ENCODE measurements around the gene PIK3CD.

Gene PIK3CD

DNA sequence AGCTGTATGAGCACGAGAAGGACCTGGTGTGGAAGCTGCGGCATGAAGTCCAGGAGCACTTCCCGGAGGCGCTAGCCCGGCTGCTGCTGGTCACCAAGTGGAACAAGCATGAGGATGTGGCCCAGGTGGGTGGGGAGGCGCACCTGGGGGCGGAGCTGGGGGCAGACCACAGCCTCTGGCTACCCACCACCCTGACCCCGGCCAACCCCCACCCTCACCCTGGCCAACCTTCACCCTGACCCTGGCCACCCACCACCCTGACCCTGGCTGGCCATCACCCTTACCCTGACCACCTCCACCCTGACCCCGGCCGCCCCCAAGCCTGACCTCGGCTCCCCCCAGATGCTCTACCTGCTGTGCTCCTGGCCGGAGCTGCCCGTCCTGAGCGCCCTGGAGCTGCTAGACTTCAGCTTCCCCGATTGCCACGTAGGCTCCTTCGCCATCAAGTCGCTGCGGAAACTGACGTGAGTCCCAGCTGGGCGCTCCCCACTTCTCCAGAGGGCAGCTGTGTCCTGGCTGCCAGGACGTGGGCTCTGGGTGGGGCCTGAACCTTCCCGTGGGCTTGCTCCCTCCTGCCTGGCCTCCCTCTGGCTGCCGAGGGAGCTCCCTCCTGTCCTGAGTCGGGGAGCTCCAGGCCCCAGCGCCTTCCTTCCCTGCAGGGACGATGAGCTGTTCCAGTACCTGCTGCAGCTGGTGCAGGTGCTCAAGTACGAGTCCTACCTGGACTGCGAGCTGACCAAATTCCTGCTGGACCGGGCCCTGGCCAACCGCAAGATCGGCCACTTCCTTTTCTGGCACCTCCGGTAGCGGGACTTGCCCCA, 69.5 kb downstream of the PIK3CD start:
- no peak for DNase-seq

DNA sequence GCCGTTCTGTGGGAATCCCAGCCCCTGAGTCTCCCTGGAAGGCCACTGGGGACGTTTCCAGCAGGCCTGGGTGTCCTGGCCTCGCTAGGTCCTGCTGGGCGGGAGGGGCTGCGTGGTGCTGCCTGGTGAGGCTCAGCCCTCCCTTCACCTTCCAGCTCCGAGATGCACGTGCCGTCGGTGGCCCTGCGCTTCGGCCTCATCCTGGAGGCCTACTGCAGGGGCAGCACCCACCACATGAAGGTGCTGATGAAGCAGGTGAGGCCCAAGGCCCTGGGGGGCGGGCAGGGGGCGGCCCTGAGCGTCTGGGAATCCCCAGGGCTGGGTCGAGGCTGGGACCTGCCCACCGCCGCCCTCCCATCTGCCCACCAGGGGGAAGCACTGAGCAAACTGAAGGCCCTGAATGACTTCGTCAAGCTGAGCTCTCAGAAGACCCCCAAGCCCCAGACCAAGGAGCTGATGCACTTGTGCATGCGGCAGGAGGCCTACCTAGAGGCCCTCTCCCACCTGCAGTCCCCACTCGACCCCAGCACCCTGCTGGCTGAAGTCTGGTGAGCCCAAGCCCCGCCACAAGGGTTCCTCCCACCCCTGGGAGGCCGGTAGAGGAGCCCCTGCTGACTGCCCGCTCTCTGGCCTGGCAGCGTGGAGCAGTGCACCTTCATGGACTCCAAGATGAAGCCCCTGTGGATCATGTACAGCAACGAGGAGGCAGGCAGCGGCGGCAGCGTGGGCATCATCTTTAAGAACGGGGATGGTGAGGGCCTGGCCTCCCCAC, 70.3 kb downstream of the PIK3CD start:
- DNase-seq, result peak; percentile 68 to 80

DNA sequence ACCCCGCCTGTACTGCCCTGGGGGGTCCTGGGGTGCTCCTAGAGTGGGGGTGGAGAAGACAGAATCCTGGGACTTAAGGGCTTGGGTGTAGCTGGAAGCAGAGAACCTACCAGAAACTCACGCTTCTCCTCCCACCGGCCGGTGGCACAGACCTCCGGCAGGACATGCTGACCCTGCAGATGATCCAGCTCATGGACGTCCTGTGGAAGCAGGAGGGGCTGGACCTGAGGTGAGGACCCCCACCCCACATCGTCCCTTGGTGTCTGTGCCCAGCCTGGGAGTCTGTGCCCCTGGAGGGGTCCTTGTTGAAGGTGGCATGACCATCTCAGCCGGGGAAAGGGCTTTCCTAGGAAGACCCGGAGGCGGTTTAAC, 70.8 kb downstream of the PIK3CD start:
- DNase-seq, result no peak

DNA sequence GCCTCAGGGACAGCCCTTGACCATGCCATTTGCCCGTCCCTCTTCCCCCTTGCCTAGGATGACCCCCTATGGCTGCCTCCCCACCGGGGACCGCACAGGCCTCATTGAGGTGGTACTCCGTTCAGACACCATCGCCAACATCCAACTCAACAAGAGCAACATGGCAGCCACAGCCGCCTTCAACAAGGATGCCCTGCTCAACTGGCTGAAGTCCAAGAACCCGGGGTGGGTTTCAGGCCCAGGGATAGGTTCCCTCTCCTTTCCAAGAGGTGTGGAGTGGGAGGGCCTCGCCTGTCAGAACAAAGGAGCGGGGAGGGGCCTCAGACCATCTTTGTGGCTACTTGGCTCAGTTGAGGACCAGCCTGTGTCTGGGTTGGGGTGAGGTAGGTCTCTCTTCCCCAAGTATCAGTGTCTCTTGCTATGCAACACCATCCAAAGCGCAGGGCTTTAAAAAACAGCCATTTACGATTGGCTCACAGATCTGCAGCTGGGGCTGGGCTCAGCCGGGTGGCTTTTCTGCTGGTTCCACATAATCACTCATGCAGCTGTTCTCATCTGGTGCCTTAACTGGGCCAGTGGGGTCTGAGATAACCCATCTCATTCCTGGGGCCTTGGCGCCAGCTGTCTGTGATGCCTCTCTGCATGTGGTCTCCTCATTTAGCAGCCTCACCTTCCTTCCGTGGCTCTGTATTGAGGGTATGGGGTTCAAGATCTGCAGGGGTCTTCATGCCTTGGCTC, 71.7 kb downstream of the PIK3CD start:
- no peak for DNase-seq

DNA sequence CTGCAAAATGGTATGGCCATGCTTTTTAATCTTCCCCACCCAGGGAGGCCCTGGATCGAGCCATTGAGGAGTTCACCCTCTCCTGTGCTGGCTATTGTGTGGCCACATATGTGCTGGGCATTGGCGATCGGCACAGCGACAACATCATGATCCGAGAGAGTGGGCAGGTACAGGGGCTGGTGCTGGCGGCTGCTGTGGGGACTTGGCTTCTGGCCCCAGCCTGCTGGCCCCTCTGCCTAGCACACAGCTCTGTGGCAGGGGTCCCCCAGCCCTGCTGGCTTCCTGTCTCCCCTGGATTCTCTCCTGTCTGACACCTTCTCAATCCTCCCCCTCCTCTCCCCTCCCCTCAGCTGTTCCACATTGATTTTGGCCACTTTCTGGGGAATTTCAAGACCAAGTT, 72.4 kb downstream of the PIK3CD start:
- DNase-seq, result no peak

DNA sequence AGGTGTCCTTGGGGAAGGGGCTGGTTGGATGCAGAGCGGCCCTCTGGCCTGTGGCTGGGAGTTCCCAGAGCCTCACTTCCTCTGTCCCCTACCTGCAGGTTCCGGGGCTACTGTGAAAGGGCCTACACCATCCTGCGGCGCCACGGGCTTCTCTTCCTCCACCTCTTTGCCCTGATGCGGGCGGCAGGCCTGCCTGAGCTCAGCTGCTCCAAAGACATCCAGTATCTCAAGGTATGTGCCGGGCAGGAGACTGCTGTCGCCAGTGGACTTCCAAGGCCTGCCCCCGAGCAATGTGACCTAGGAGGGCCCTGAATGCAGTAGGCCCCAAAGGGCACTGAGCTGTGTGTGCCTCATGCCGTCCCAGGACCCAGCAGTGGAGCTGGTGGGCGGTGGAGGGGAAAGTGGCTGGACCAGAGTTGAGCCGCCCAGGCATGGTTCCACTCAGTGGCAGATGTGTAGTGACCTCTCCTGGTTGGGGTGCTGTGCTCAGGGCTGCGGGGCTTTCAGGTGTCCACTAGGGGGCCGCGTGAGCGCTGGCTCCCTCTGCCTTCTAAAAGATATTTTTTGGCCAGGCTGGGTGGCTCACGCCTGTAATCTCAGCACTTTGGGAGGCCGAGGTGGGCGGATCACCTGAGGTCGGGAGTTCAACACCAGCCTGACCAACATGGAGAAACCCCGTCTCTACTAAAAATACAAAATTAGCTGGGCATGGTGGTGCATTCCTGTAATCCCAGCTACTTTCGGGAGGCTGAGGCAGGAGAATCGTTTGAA, 73.4 kb downstream of the PIK3CD start:
- DNase-seq, result peak; percentile 59 to 64

DNA sequence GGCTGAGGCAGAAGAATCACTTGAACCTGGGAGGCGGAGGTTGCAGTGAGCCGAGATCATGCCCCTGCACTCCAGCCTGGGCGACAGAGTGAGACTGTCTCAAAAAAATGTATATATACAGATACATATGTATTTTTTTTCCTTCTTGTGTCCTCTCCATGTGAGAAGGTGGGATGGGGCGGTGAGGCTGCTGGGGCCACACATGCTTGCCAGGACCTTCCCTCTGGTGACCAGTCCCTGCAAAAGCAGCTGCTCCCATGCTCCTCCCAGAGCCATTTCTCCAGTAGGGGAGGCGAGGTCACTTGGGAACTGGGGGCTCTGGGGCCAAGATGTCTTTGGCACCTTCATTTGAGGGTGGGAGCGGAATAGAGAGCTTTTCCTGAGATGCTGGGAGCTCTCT, 74.9 kb downstream of the PIK3CD start:
- DNase-seq, result no peak

DNA sequence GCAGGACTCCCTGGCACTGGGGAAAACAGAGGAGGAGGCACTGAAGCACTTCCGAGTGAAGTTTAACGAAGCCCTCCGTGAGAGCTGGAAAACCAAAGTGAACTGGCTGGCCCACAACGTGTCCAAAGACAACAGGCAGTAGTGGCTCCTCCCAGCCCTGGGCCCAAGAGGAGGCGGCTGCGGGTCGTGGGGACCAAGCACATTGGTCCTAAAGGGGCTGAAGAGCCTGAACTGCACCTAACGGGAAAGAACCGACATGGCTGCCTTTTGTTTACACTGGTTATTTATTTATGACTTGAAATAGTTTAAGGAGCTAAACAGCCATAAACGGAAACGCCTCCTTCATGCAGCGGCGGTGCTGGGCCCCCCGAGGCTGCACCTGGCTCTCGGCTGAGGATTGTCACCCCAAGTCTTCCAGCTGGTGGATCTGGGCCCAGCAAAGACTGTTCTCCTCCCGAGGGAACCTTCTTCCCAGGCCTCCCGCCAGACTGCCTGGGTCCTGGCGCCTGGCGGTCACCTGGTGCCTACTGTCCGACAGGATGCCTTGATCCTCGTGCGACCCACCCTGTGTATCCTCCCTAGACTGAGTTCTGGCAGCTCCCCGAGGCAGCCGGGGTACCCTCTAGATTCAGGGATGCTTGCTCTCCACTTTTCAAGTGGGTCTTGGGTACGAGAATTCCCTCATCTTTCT, 75.5 kb downstream of the PIK3CD start:
- DNase-seq, result no peak

DNA sequence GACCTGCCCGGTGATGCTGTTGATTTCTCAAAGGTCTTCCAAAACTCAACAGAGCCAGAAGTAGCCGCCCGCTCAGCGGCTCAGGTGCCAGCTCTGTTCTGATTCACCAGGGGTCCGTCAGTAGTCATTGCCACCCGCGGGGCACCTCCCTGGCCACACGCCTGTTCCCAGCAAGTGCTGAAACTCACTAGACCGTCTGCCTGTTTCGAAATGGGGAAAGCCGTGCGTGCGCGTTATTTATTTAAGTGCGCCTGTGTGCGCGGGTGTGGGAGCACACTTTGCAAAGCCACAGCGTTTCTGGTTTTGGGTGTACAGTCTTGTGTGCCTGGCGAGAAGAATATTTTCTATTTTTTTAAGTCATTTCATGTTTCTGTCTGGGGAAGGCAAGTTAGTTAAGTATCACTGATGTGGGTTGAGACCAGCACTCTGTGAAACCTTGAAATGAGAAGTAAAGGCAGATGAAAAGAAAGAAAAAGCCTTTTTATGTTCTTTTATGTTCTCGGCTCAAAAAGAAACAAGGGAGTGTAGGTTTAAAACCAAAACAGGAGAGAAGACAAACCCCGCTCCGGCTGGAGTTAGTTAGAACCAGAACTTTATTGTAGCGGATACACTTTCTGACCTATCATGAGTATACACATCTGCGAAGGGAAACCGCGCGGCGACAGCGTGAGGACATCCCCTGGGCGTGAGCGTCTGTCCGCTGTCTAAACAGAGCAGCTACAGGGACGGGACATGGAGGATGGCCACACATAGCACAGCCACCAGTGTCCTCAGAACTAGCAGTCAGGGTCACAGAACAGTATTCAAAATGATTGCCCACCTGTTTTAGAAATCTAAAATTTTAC, 77.1 kb downstream of the PIK3CD start:
- DNase-seq, result peak; percentile 43 to 62

DNA sequence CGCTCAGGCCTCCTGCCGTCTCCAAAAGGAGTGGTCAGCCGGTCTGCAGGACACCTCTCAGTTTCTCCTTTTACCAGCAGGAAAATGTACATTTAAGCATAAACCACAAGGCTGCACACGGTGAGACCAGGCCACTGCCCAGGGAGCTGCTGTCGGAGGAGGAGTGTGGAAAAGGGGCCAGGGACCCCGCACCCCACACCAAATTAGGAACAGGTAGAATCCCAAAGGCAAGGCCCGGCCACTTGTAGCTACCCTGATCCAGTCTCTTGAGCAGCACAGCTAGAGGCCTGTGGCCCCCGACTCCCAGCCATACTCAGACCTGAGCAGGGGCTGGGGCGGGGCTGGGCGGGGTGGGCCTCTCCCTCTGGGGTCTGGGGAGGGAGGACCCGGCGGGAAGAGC, 78.0 kb downstream of the PIK3CD start:
- no peak for DNase-seq

DNA sequence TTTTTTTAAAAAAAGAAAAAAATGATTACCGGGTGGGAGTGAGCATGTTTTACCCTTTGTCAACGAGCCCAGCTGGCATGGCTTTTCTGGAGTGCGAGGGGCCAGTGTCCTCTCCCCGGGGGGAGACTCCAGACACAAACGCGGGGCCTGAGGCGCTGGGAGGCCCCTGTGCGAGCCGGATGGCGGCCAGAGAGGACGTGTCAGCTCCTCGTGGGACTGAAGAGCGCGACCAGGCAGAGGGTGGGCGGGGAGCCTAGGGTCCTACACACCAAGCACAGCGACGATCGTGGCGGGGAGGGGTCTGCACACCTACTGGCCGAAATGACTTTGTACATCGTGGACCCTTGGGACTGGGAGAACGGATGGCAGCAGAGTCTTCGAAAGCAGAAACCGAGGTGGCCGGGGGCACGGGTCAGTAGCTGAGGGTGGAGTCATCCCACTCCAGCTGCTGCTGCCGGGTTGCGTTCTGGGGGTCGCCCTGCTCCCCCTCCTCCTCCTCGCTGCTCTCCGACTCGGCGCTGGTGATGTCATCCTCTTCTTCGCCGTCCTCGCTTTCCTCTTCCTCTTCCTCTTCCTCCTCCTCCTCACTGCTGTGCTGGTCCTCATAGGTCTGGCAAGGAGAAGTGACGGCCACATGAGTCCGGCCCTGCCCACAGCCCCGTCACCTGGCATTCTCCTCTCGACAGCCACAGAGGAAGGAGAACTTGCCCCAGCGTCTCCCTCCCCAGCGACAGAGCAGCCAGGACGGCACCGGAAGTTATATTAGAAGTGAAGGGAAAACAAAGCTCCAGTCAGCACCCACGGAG, 78.8 kb downstream of the PIK3CD start:
- DNase-seq, result no peak

DNA sequence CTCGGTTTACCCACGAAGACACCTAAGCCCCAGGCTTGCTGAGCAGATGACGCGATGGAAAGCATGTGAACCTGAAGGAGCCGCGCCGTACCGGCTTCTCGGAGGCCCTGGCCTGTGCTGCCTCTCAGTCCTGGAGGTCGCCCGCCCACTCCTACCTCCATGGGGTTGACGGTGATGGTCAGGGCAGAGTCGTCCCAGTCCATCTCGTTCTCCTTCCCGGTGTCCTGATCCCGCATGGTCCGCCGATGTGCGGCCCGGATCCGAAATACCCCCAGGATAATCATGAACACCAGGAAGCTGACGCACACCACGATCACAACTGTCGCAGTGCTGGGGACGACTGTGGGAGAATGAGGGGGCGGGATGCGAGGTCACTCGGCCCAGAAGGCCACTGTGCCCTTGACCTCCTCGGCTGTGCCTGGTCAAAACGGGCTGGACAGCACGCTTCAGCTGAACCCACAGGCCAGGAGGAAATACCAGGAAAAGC, 79.6 kb downstream of the PIK3CD start:
- no peak for DNase-seq

DNA sequence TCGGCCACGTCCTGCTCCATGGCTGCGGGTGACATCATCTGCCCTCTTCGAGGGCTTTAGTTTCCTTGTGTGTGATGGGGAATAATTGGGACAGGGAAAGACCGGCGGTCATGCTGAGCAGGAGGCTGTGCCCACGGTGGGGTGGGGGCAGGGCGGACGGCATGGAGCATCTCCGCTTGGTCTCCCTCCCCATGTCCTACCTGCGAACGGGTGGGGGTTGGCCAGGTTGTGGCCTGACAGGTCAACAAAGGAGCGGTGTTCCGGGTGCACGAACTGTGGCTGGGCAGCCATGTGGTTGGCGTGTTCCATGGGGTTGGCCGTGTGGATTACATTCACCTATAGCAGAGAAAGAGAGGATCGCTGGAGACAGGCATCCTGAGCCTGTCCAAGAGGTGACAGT, 80.0 kb downstream of the PIK3CD start:
- DNase-seq, result no peak

DNA sequence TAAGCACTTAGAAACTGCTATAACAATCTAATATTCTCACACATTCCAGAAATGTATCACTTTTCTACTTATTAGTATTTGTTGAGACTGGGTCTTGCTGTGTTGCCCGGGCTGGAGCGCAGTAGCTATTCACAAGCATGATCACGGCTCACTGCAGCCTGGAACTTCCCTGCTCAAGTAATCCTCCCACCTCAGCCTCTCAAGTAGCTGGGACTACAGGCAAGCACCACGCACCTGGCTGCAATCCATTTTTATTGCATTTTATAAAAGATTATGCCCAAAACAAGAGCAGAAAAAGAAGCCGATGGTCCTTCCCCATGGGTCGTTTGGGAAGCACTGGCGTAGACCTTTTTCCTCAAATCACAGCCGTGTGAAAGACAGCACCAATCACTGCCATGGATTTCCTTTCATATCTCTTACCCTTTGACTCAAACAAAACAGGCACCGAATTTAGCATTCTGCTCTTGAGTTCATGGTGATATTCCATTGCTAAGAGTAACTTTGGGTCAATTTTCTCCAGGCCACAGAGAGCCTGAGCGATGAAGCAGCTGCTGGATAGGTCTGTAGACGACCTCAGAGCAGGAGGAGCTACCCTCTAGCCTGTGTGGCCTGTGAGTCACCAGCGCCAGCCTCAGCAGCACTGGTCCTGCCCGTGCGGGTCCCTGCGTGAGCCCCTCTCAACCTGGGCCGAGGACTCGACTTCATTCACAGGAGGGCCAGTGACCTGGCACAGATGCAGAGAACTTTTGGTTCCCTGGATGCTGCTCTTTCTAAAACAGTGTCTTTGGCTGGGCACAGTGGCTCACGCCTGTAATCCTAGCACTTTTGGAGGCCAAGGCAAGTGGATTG, 80.8 kb downstream of the PIK3CD start:
- no peak for DNase-seq

DNA sequence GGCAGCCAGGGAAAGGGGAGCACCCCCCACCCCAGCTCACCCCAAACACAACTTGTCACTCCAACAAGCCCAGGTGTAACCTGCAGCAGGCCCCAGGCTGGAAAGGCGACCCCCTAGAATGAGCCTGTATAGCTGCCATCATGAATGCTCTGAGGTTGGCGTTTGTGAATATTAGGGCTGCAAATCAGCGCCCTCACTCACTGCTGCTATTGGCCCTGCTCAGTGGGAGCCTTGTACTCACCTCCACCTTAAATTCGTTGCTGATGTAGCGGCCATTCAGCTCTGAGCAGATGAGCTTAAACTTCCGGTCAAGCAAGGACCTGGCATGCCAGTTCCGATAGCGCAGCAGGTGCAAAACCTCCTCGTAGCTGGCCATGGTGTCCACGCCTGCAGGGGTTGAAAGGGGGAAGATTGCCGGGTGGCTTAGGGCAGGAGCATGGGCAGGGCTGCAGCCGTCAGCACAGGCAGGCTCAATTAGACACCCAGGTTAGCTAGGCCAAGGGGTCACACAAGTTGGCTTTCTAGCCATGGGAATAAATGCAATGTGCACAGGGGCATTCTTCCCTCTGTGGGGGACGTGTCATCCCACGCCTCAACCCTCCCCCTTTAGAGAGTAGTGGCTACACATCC, 81.7 kb downstream of the PIK3CD start:
- DNase-seq, result no peak

DNA sequence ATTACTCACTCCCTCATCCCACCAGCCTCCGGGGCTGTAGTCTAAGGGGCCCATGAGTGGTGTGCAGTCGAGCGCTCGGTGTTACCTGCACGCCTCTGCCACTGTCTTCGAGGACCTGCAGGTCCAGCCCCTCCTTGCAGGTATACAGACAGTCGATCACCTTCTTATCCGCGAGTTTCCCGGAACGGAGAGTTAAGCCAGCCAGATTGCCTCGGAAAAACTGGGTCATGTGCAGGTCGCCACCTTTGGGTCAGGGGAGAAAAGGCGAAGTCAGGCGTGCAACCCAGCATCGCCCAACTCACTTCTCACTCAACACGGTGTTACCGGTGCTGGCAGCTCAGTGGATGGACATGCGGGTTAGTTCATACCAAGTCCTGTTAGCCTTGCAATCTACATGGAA, 84.3 kb downstream of the PIK3CD start:
- DNase-seq, result no peak

DNA sequence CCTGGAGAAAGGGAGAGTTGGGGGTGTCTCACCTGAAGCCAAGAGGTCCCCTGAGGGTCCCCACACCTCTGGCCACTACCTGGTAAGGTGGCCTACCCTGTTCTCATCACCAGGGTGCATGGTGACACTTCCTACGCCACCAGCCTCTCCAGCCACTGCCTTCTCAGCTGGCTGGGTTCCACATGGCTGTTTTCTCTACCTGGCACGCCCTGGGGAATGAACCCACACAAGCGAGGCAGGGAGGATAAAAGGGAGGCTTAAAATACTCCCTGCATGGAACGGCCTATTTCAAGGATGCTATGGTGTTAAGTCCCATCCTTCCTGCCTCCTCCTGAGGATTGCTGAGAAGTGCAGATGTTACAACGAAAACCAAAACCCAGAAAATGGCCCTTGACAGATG, 84.7 kb downstream of the PIK3CD start:
- DNase-seq, result no peak

DNA sequence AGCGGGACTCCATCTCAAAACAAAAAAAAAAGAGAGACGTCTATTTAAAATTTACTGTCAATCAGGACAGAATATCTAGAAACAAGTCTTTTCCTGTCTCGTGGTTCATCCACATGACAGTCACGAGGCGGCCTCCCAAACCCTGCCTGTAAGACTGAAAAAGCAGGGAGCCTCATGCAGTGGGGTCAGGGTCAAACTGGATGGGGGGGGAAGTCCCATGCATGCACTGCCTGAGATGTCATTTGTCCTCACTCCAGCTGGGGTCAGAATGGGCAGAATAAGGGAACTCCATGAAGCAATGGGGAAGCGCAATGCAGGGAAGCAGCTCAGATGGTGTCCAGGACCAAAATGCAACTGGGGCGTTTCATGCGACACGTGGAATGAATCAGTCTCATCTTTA, 85.5 kb downstream of the PIK3CD start:
- DNase-seq, result no peak

DNA sequence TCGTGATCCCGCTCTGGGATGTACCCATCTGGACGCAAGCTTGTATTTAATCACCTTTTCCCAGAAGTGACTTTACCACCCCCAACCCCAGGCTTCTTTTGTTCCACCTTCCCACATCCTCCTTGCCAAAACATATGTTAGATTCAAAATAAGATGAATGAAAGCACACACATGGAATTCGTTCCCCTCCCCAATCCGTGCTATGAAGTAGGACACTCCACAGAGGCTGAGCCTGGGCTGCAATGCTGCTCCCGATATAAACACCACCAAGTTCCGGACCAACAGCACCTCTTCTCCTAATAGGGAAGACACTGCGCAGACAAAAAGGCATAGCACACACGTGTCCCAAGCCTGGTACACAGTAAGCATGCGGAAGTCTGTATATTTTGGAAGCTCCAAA, 86.1 kb downstream of the PIK3CD start:
- DNase-seq, result no peak
